ENCODE data around the gene ZNF12.

- no peak for TF ChIP-seq CTCF (conservative IDR thresholded peaks at IDR 0.05; ENCODE audit: low read length)
- no peak for TF ChIP-seq EZH2phosphoT487 (IDR thresholded peaks at IDR 0.05; ENCODE audit: borderline replicate concordance, low read depth, low read length)
Observed at GRCh38 chr7:6709808-6710207, 3.1 kb upstream of the ZNF12 start.

Data from OCI-LY7 (cell line).